K562 (cell line): Measurements from ENCODE around the gene ZFAND2B. TPM values are rescaled to one million over a fixed set of nuclear protein-coding genes. Genes with fewer than 3 reads are reported as not detected.
A peak's percentile ranks its signal among the peaks of the same experiment; 100 is the strongest.

ENCODE experiments used
- CBFB ChIP-seq: sonication (generic); formaldehyde crosslinking; IDR thresholded peaks from 2 replicates; pipeline ENCODE4 v1.4.0; 2020; ENCODE audit warnings: mild to moderate bottlenecking, missing genetic modification reagents
- CBX3 ChIP-seq, 2 experiments: IDR thresholded peaks; 1 replicate in 1 of 2; 2 replicates in 1 of 2; pipeline ENCODE4 v1.6.1; 2012; ENCODE audit warnings: inconsistent platforms in 2 of 2, low read length in 2 of 2, borderline replicate concordance in 1 of 2, control low read depth in 1 of 2
- CHD1 ChIP-seq: fragments of 200-600 bp; sonication (generic); IDR thresholded peaks from one replicate; pipeline ENCODE4 v1.6.1; 2012; ENCODE audit warnings: mild to moderate bottlenecking, moderate library complexity, low read length, inconsistent platforms
- MAZ ChIP-seq, 2 experiments: fragments of 450-650 bp in 1 of 2; sonication (generic) in 1 of 2; formaldehyde crosslinking; IDR thresholded peaks in 1 of 2; conservative IDR thresholded peaks in 1 of 2; 2 replicates each; pipeline versions ENCODE4 v1.4.0 to v1.5.0; 2020; ENCODE audit warnings: mild to moderate bottlenecking in 1 of 2, missing genetic modification reagents in 1 of 2
- POLR2AphosphoS2 ChIP-seq: IDR thresholded peaks from 2 replicates; pipeline ENCODE4 v1.6.1; 2012; ENCODE audit warnings: low read length, improper control_type of control experiment
- SIN3A ChIP-seq, 2 experiments: fragments of 150-350 bp in 1 of 2; IDR thresholded peaks; 2 replicates each; pipeline ENCODE4 v1.6.1; 2011 to 2016; ENCODE audit warnings: borderline replicate concordance in 2 of 2, low read depth in 2 of 2, low read length in 2 of 2, mild to moderate bottlenecking in 2 of 2, moderate library complexity in 2 of 2; ENCODE audit not compliant: control insufficient read depth in 1 of 2
- ZNF143 ChIP-seq: sonication (generic); formaldehyde crosslinking; IDR thresholded peaks from 2 replicates; pipeline ENCODE4 v1.9.0; 2022; ENCODE audit warnings: mild to moderate bottlenecking, missing genetic modification reagents
- ZNF165 ChIP-seq: fragments of 250-450 bp; sonication (Bioruptor Pico); IDR thresholded peaks from 2 replicates; pipeline ENCODE4 v1.4.0; 2020; ENCODE audit warnings: borderline replicate concordance
- polyA plus RNA-seq, 8 experiments: library from polyadenylated mRNA; depleted of rRNA in 4 of 8; stranded (reverse) in 5 of 8; unstranded in 3 of 8; fragments of >200 nt; fragmentation: Nextera tagmentation in 2 of 8; fragmentation: Illumina TruSeq in 1 of 8; extraction: Ambion mirVana in 2 of 8; extraction: Trizol in 1 of 8; gene quantifications; 2 replicates each; pipeline versions ENCODE4 v1.2.1 to v1.2.3, GENCODE V29; 2011 to 2014; ENCODE audit warnings: inconsistent platforms in 1 of 8, missing spikeins in 1 of 8
- total RNA-seq, 7 experiments: library from RNA; depleted of rRNA in 6 of 7; stranded (reverse); fragments of >200 nt in 6 of 7; fragmentation: Illumina TruSeq in 2 of 7; extraction: Trizol in 2 of 7; gene quantifications; 2 replicates each; pipeline versions ENCODE4 v1.2.1 to v1.2.3, GENCODE V29; 2011 to 2021; ENCODE audit warnings: low replicate concordance in 1 of 7
- TF ChIP-seq, protein P1 (sequence below): IDR thresholded peaks from 2 replicates; pipeline ENCODE4 v1.6.1; 2011; ENCODE audit warnings: borderline replicate concordance, low read depth, mild to moderate bottlenecking, moderate library complexity, low read length; ENCODE audit not compliant: insufficient read depth, poor library complexity, severe bottlenecking
- TF ChIP-seq, protein P2 (sequence below), 2 experiments: fragments of 450-650 bp; IDR thresholded peaks; 2 replicates each; pipeline ENCODE4 v1.6.1; 2016; ENCODE audit warnings: mild to moderate bottlenecking in 2 of 2, borderline replicate concordance in 1 of 2, low read depth in 1 of 2, moderate library complexity in 1 of 2
- TF ChIP-seq, protein P3 (sequence below): sonication (generic); formaldehyde crosslinking; IDR thresholded peaks from 2 replicates; pipeline ENCODE4 v1.8.1; 2023; ENCODE audit warnings: mild to moderate bottlenecking, missing genetic modification reagents

The ZFAND2B gene
- total and polyA plus RNA-seq, 9 of the 15 experiments (the other 6 are each of a cell fraction or from before 2014, with no cell fraction given) = 9.9 to 33.3 (median 26.1) TPM

DNA sequence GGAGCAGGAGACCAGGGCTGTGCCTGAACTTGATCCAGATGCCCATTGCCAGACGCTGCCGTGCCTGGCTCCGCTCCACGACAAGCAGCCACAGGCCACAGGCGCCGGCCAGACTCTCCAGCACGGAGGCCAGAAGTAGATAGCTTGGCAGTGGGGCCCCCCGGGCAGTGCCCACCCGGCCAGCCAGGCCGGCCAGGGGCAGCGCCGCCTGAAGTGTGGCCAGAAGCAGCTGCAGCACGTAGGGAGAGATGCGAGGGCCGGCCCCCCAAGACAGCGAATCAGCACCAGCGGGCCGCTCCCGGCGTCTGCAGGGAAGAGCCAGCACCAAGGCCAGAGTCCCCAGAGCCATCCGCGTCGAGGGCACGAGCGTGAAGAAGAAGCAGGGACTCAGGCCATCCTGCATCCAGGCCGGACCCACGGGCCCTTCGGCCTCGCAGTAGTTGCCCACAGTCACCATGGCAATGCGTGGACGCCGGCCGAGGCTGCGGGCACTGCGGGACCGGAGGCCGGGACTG is 11.7 kb downstream of the ZFAND2B start (continued):
- TF ChIP-seq MAZ (CRISPR knock-in tag; conservative IDR thresholded peaks at IDR 0.05 in 1 of 2, IDR thresholded peaks at IDR 0.05 in 1 of 2) (no peak), CBFB (CRISPR knock-in tag) (peak; percentile 0; the same call in 1 of the 2 replicates), SIN3A (IDR thresholded peaks at IDR 0.05; ENCODE audit: borderline replicate concordance in 2 of 2, control insufficient read depth in 1 of 2, low read depth in 2 of 2, low read length in 2 of 2) (peak in 1 of 2 experiments; percentile 10; a peak in 1 of 4 replicates), CHD1 (peak; percentile 38), CBX3 (IDR thresholded peaks at IDR 0.05; ENCODE audit: borderline replicate concordance in 1 of 2, low read length in 2 of 2) (no peak), ZNF143 (CRISPR knock-in tag) (peak; percentile 45; the same call in 1 of the 2 replicates), POLR2AphosphoS2 (no peak), ZNF165 (no peak)
- TF ChIP-seq, protein P1, sequence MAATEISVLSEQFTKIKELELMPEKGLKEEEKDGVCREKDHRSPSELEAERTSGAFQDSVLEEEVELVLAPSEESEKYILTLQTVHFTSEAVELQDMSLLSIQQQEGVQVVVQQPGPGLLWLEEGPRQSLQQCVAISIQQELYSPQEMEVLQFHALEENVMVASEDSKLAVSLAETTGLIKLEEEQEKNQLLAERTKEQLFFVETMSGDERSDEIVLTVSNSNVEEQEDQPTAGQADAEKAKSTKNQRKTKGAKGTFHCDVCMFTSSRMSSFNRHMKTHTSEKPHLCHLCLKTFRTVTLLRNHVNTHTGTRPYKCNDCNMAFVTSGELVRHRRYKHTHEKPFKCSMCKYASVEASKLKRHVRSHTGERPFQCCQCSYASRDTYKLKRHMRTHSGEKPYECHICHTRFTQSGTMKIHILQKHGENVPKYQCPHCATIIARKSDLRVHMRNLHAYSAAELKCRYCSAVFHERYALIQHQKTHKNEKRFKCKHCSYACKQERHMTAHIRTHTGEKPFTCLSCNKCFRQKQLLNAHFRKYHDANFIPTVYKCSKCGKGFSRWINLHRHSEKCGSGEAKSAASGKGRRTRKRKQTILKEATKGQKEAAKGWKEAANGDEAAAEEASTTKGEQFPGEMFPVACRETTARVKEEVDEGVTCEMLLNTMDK = no peak
- TF ChIP-seq, protein P2, sequence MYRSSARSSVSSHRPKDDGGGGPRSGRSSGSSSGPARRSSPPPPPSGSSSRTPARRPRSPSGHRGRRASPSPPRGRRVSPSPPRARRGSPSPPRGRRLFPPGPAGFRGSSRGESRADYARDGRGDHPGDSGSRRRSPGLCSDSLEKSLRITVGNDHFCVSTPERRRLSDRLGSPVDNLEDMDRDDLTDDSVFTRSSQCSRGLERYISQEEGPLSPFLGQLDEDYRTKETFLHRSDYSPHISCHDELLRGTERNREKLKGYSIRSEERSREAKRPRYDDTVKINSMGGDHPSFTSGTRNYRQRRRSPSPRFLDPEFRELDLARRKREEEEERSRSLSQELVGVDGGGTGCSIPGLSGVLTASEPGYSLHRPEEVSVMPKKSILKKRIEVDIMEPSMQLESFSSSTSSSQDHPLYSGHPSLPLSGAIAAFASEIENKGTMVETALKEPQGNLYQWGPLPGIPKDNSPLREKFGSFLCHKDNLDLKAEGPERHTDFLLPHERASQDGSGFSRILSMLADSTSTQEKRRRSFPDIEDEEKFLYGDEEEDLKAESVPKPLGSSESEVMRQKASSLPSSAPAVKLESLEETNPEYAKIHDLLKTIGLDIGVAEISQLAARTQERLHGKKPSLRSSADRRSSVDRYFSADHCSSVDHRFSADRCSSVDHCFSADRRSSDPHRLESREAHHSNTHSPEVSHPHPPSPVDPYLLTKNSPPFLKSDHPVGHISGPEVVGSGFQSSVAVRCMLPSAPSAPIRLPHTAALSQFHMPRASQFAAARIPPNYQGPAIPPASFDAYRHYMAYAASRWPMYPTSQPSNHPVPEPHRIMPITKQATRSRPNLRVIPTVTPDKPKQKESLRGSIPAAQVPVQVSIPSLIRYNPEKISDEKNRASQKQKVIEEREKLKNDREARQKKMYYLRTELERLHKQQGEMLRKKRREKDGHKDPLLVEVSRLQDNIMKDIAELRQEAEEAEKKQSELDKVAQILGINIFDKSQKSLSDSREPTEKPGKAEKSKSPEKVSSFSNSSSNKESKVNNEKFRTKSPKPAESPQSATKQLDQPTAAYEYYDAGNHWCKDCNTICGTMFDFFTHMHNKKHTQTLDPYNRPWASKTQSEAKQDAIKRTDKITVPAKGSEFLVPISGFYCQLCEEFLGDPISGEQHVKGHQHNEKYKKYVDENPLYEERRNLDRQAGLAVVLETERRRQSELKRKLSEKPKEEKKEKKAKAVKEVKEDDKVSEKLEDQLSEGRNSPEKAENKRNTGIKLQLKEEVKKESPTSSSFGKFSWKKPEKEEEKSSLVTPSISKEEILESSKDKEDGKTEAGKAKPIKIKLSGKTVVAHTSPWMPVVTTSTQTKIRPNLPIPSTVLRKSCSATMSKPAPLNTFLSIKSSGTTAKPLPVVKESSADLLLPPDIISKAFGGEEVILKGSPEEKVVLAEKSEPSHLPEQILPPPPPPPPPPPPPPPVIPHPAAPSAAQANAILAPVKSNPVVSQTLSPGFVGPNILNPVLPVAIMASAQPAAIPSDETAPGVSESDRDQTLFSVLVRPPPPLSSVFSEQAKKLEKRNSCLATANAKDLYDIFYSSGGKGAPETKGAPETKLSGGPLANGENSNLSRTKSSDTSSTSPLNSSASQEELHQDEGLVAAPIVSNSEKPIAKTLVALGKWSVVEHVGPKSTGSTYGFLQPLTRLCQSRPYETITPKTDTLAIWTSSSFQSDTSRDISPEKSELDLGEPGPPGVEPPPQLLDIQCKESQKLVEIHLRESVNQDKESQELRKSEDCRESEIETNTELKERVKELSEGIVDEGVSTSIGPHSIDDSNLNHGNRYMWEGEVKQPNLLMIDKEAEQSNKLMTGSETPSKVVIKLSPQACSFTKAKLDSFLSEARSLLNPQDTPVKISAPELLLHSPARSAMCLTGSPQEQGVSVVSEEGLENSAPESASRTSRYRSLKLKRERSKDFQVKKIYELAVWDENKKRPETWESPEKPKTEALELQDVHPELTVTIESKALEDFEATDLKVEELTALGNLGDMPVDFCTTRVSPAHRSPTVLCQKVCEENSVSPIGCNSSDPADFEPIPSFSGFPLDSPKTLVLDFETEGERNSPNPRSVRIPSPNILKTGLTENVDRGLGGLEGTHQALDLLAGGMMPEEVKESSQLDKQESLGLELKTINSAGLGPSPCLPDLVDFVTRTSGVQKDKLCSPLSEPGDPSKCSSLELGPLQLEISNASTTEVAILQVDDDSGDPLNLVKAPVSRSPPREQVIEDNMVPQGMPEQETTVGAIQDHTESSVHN (IDR thresholded peaks at IDR 0.05; ENCODE audit: borderline replicate concordance in 1 of 2, low read depth in 1 of 2) = no peak
- TF ChIP-seq, protein P3, sequence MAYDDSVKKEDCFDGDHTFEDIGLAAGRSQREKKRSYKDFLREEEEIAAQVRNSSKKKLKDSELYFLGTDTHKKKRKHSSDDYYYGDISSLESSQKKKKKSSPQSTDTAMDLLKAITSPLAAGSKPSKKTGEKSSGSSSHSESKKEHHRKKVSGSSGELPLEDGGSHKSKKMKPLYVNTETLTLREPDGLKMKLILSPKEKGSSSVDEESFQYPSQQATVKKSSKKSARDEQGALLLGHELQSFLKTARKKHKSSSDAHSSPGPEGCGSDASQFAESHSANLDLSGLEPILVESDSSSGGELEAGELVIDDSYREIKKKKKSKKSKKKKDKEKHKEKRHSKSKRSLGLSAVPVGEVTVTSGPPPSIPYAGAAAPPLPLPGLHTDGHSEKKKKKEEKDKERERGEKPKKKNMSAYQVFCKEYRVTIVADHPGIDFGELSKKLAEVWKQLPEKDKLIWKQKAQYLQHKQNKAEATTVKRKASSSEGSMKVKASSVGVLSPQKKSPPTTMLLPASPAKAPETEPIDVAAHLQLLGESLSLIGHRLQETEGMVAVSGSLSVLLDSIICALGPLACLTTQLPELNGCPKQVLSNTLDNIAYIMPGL = no peak
